Measurements from ENCODE around the gene SUSD5.

DNA sequence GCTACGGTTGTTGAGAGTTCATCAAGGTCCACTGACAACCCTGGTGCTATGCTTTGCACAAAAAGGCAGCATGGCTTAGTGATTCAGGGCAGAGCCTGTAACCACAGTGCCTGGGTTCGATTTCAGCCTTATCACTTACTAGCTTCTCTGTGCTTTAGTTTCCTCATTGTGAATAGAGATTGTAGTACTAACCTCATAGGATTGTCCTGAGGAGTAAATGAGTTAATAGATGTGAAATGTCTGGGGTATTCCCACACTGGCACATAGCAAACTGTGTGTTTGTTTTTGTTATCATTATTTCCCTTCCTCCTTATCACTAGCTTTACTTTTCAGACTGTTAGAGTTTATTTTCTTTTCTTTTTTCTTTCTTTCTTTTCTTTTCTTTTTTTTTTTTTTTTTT lies 88.5 kb downstream of the SUSD5 start:
- no peak for TF ChIP-seq ZNF143 (CRISPR knock-in tag; IDR thresholded peaks at IDR 0.05)
- TF ChIP-seq, protein P1, sequence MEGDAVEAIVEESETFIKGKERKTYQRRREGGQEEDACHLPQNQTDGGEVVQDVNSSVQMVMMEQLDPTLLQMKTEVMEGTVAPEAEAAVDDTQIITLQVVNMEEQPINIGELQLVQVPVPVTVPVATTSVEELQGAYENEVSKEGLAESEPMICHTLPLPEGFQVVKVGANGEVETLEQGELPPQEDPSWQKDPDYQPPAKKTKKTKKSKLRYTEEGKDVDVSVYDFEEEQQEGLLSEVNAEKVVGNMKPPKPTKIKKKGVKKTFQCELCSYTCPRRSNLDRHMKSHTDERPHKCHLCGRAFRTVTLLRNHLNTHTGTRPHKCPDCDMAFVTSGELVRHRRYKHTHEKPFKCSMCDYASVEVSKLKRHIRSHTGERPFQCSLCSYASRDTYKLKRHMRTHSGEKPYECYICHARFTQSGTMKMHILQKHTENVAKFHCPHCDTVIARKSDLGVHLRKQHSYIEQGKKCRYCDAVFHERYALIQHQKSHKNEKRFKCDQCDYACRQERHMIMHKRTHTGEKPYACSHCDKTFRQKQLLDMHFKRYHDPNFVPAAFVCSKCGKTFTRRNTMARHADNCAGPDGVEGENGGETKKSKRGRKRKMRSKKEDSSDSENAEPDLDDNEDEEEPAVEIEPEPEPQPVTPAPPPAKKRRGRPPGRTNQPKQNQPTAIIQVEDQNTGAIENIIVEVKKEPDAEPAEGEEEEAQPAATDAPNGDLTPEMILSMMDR (CRISPR knock-in tag; IDR thresholded peaks at IDR 0.05): no peak
- no peak for TF ChIP-seq ZNF207 (IDR thresholded peaks at IDR 0.05; ENCODE audit: borderline replicate concordance)
- TF ChIP-seq KAT8 (CRISPR knock-in tag; IDR thresholded peaks at IDR 0.05): no peak
- TF ChIP-seq MXI1 (IDR thresholded peaks at IDR 0.05; ENCODE audit: borderline replicate concordance, low read depth, low read length): no peak
- no peak for TF ChIP-seq POLR2A (IDR thresholded peaks at IDR 0.05; ENCODE audit: insufficient read depth in 1 of 2, low read depth in 2 of 2, low read length in 2 of 2)
- TF ChIP-seq SETDB1 (CRISPR knock-in tag; IDR thresholded peaks at IDR 0.05; ENCODE audit: borderline replicate concordance): no peak
- TF ChIP-seq ZNF251 (CRISPR knock-in tag; IDR thresholded peaks at IDR 0.05): no peak
- no peak for TF ChIP-seq KLF11 (CRISPR knock-in tag; IDR thresholded peaks at IDR 0.05)
- TF ChIP-seq, protein P2, sequence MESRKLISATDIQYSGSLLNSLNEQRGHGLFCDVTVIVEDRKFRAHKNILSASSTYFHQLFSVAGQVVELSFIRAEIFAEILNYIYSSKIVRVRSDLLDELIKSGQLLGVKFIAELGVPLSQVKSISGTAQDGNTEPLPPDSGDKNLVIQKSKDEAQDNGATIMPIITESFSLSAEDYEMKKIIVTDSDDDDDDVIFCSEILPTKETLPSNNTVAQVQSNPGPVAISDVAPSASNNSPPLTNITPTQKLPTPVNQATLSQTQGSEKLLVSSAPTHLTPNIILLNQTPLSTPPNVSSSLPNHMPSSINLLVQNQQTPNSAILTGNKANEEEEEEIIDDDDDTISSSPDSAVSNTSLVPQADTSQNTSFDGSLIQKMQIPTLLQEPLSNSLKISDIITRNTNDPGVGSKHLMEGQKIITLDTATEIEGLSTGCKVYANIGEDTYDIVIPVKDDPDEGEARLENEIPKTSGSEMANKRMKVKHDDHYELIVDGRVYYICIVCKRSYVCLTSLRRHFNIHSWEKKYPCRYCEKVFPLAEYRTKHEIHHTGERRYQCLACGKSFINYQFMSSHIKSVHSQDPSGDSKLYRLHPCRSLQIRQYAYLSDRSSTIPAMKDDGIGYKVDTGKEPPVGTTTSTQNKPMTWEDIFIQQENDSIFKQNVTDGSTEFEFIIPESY (CRISPR knock-in tag; IDR thresholded peaks at IDR 0.05): no peak
- TF ChIP-seq ZNF564 (CRISPR knock-in tag; IDR thresholded peaks at IDR 0.05): no peak
- no peak for TF ChIP-seq ZNF672 (CRISPR knock-in tag; IDR thresholded peaks at IDR 0.05)
- no peak for TF ChIP-seq SIN3B (IDR thresholded peaks at IDR 0.05; ENCODE audit: low read length)
